ENCODE results near the gene TRHDE.

Gene TRHDE

GRCh38 chr12:72241552-72241951, 30.6 kb upstream of the TRHDE start:
- TF ChIP-seq CTCF (conservative IDR thresholded peaks at IDR 0.05; ENCODE audit: control insufficient read depth, insufficient read depth, low read depth, low read length), result no peak
- DNase-seq (ENCODE audit: low read depth), result no peak

DNA sequence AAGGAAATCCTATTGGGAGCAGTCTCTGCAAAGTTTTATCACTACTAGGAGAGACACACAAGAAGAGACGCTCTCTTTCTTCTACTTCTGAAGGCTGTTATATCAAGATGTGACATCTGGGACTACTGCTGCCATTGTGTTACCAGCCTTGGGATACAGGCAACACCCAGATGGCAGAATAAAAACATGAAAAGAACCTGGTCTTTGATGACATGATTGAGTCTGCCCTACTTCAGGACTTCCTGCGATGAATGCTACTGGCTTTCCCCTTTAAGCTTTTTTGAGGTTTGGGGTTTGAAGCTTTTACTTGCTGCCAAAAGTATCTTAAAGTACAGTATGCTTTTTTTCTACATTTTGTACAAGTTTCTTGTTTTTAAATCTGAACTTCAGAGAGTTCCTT, 29.2 kb upstream of the TRHDE start:
- no peak for TF ChIP-seq CTCF (conservative IDR thresholded peaks at IDR 0.05; ENCODE audit: control insufficient read depth, insufficient read depth, low read depth, low read length)
- DNase-seq (ENCODE audit: low read depth), result no peak
- H3K4me3 ChIP-seq (ENCODE audit: control insufficient read depth, low read depth, low read length), result no peak overlapping the region

More at GRCh38 chr12:72241552-72241951, 30.6 kb upstream of the TRHDE start:
- H3K4me3 ChIP-seq (ENCODE audit: control insufficient read depth, low read depth, low read length), result no peak overlapping the region

DNA sequence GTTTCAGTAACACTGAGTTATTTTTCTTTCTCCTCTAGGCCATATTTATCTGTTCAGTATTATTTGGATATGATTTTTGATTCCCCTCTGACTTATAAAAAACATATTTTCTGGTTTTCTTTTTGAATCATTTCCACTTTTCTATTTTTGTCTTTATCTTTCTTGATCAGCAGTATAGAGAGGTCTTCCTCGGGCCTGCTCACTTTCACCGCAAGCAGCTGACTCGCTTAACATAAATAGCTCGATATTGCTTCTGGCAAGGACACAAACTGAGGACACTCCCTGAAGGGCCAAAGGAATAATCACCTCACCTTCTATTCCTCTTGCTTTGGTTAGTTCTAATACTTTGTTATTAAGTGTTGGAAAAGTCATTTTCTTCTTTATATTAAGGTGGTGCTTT, 25.8 kb upstream of the TRHDE start:
- DNase-seq (ENCODE audit: low read depth), result no peak
- no peak for TF ChIP-seq CTCF (conservative IDR thresholded peaks at IDR 0.05; ENCODE audit: control insufficient read depth, insufficient read depth, low read depth, low read length)
- H3K4me3 ChIP-seq (ENCODE audit: control insufficient read depth, low read depth, low read length), result no peak overlapping the region

GRCh38 chr12:72250346-72250745, 21.8 kb upstream of the TRHDE start:
- TF ChIP-seq CTCF (conservative IDR thresholded peaks at IDR 0.05; ENCODE audit: control insufficient read depth, insufficient read depth, low read depth, low read length), result no peak
- no peak for DNase-seq (ENCODE audit: low read depth)
- no peak overlapping the region for H3K4me3 ChIP-seq (ENCODE audit: control insufficient read depth, low read depth, low read length)

- TF ChIP-seq CTCF (conservative IDR thresholded peaks at IDR 0.05; ENCODE audit: control insufficient read depth, insufficient read depth, low read depth, low read length), result no peak
- H3K4me3 ChIP-seq (ENCODE audit: control insufficient read depth, low read depth, low read length), result no peak overlapping the region
- no peak for DNase-seq (ENCODE audit: low read depth)
Observed at GRCh38 chr12:72256725-72257124, 15.4 kb upstream of the TRHDE start.

DNA sequence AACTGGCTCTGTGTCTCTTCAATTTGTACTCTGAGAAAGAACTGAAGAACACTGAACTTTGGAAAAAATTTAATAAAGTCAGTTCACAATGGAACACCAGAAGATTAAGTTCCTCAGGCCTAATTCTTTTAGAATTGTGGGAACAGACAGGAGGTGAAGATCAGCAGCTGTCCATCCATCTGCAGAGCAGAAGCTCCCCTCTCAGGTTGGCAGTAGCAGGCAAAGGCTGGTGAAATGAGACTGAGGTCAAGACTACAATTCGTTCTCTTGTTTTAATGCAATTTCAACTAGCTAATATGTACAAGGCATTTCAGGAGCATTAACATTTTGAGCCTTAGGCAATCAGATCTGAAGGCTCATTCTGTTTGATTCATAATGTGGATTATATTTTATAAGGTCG, 10.3 kb upstream of the TRHDE start:
- DNase-seq (ENCODE audit: low read depth), result no peak
- no peak for TF ChIP-seq CTCF (conservative IDR thresholded peaks at IDR 0.05; ENCODE audit: control insufficient read depth, insufficient read depth, low read depth, low read length)
- H3K4me3 ChIP-seq (ENCODE audit: control insufficient read depth, low read depth, low read length), result no peak overlapping the region

GRCh38 chr12:72264548-72265175, 7.5 kb upstream of the TRHDE start:
- peak; percentile 16 for DNase-seq (ENCODE audit: low read depth)
- no peak overlapping the region for H3K4me3 ChIP-seq (ENCODE audit: control insufficient read depth, low read depth, low read length)
- peak; percentile 36 for TF ChIP-seq CTCF (conservative IDR thresholded peaks at IDR 0.05; ENCODE audit: control insufficient read depth, insufficient read depth, low read depth, low read length)

Measured in fibroblast of mammary gland (primary cell).